HFFc6 (cell line): Measurements from ENCODE around the gene GPA33. TPM values are rescaled to one million over a fixed set of nuclear protein-coding genes. Genes with fewer than 3 reads are reported as not detected.

ENCODE experiments used
- DNase-seq: peaks from one replicate; pipeline ENCODE4 v3.0.0-alpha.2; 2018
- H3K27ac Mint-ChIP-seq: 2 replicates; pipeline ENCODE4 v1.8.0; 2020; ENCODE audit warnings: mild to moderate bottlenecking, mixed read lengths
- H3K27me3 Mint-ChIP-seq: 2 replicates; pipeline ENCODE4 v1.8.0; 2021; ENCODE audit warnings: mild to moderate bottlenecking, moderate library complexity, mixed read lengths; ENCODE audit not compliant: insufficient read depth
- H3K36me3 Mint-ChIP-seq: 2 replicates; pipeline ENCODE4 v1.8.0; 2021; ENCODE audit warnings: low read depth, mixed read lengths
- H3K4me1 Mint-ChIP-seq: 2 replicates; pipeline ENCODE4 v1.8.0; 2020; ENCODE audit warnings: low read depth, mixed read lengths
- H3K4me3 Mint-ChIP-seq: 2 replicates; pipeline ENCODE4 v1.8.0; 2020; ENCODE audit warnings: mild to moderate bottlenecking, moderate library complexity, mixed read lengths
- H3K9me3 Mint-ChIP-seq: 2 replicates; pipeline ENCODE4 v1.8.0; 2020; ENCODE audit warnings: mild to moderate bottlenecking, mixed read lengths
- total RNA-seq, 6 experiments: library from RNA; stranded (reverse); fragmentation: NEBNext Ultra II Directional; extraction: Animal tissue kit (Norgen Biotek cat#: 25700); gene quantifications; 2 replicates in 1 of 6; 3 replicates in 5 of 6; pipeline ENCODE4 v1.2.3, GENCODE V29; 2021
- TF ChIP-seq, protein P1 (sequence below): fragments of 200-600 bp; sonication (generic); IDR thresholded peaks from 2 replicates; pipeline ENCODE4 v1.5.0; 2021; ENCODE audit warnings: antibody characterized with exemption, mild to moderate bottlenecking

Gene GPA33
- total RNA-seq, 6 experiments from 2014 or later, result not detected

DNA sequence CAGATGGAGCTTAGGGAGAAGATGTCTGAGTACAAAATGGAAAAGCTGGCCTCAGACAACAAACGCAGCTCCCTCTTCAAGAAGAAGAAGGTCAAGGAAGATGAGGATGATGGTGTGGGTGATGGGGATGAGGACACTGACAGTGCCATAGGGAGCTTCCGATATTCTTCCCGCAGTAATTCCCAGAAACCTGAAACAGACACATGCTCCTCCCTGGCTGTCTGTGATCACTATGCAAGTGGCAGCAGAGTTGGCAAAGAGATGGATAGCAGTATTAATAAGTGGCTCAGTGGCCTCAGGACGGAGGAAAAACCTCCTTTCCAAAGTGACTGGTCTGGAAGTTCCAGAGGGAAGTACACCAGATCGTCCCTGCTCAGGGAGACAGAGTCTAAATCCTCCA is 37.5 kb upstream of the GPA33 start:
- H3K4me3 Mint-ChIP-seq, result no peak overlapping the region
- DNase-seq, result no peak
- H3K27ac Mint-ChIP-seq, result no peak overlapping the region
- TF ChIP-seq, protein P1, sequence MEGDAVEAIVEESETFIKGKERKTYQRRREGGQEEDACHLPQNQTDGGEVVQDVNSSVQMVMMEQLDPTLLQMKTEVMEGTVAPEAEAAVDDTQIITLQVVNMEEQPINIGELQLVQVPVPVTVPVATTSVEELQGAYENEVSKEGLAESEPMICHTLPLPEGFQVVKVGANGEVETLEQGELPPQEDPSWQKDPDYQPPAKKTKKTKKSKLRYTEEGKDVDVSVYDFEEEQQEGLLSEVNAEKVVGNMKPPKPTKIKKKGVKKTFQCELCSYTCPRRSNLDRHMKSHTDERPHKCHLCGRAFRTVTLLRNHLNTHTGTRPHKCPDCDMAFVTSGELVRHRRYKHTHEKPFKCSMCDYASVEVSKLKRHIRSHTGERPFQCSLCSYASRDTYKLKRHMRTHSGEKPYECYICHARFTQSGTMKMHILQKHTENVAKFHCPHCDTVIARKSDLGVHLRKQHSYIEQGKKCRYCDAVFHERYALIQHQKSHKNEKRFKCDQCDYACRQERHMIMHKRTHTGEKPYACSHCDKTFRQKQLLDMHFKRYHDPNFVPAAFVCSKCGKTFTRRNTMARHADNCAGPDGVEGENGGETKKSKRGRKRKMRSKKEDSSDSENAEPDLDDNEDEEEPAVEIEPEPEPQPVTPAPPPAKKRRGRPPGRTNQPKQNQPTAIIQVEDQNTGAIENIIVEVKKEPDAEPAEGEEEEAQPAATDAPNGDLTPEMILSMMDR, result no peak
- peaks cover 23% of the 10 kb centered on the region for H3K27me3 Mint-ChIP-seq
- no peaks in the 10 kb centered on the region for H3K9me3 Mint-ChIP-seq
- no peaks in the 10 kb centered on the region for H3K4me1 Mint-ChIP-seq
- H3K36me3 Mint-ChIP-seq, result no peaks in the 10 kb centered on the region

DNA sequence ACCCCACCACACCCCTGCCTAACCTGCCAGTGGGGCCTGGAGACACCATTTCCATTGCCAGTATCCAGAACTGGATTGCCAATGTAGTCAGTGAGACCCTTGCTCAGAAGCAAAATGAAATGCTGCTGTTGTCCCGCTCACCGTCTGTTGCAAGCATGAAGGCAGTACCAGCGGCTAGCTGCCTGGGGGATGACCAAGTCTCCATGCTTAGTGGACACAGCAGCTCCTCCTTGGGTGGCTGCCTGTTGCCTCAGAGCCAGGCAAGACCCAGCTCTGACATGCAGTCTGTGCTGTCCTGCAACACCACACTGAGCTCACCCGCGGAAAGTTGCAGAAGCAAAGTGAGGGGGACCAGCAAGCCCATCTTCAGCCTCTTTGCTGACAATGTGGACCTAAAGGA is 37.1 kb upstream of the GPA33 start:
- TF ChIP-seq, protein P1, result no peak
- H3K36me3 Mint-ChIP-seq, result no peaks in the 10 kb centered on the region
- no peaks in the 10 kb centered on the region for H3K4me1 Mint-ChIP-seq
- peaks cover 19% of the 10 kb centered on the region for H3K27me3 Mint-ChIP-seq
- H3K9me3 Mint-ChIP-seq, result no peaks in the 10 kb centered on the region
- DNase-seq, result no peak
- H3K27ac Mint-ChIP-seq, result no peak overlapping the region
- no peak overlapping the region for H3K4me3 Mint-ChIP-seq

DNA sequence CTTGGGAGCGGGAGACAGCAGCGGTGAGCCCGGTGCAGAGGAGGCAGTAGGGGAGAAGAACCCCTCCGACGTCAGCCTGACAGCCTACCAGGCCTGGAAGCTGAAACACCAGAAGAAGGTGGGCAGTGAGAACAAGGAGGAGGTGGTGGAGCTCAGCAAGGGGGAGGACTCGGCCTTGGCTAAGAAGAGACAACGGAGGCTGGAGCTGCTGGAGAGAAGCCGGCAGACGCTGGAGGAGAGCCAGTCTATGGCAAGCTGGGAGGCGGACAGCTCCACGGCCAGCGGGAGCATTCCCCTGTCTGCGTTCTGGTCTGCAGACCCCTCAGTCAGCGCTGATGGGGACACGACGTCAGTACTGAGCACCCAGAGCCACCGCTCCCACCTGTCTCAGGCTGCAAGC is 36.6 kb upstream of the GPA33 start:
- Mint-ChIP-seq H3K4me3 (no peak overlapping the region), H3K9me3 (no peaks in the 10 kb centered on the region), H3K27ac (no peak overlapping the region), H3K4me1 (no peaks in the 10 kb centered on the region), H3K27me3 (peaks cover 18% of the 10 kb centered on the region), H3K36me3 (no peaks in the 10 kb centered on the region)
- TF ChIP-seq, protein P1, result no peak
- DNase-seq, result no peak

DNA sequence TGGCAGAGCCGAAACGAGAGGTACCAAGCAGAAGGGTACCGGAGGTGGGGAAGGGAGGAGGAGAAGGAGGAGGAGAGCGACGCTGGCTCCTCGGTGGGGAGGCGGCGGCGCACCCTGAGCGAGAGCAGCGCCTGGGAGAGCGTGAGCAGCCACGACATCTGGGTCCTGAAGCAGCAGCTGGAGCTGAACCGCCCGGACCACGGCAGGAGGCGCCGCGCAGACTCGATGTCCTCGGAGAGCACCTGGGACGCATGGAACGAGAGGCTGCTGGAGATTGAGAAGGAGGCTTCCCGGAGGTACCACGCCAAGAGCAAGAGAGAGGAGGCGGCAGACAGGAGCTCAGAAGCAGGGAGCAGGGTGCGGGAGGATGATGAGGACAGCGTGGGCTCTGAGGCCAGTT is 36.1 kb upstream of the GPA33 start:
- Mint-ChIP-seq H3K4me1 (no peaks in the 10 kb centered on the region), H3K9me3 (no peaks in the 10 kb centered on the region), H3K36me3 (no peaks in the 10 kb centered on the region), H3K27ac (no peak overlapping the region), H3K4me3 (no peak overlapping the region), H3K27me3 (peaks cover 17% of the 10 kb centered on the region)
- no peak for DNase-seq
- TF ChIP-seq, protein P1, result no peak

DNA sequence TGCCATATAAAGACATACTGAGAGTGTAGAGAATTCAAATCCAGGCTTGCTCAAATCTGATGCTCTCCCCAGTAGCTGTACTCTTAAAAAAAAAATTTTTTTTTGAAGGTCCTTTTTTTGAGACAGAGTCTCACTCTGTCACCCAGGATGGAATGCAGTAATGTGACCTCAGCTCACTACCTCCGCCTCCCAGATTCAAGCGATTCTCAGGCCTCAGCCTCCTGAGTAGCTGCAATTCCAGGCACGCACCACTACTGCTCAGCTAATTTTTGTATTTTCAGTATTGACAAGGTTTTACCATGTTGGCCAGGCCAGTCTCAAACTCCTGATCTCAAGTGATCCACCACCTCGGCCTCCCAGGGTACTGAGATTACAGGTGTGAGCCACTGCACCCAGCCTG is 32.4 kb upstream of the GPA33 start:
- no peaks in the 10 kb centered on the region for H3K4me1 Mint-ChIP-seq
- H3K36me3 Mint-ChIP-seq, result no peaks in the 10 kb centered on the region
- no peaks in the 10 kb centered on the region for H3K9me3 Mint-ChIP-seq
- no peak overlapping the region for H3K27ac Mint-ChIP-seq
- TF ChIP-seq, protein P1, result no peak
- H3K4me3 Mint-ChIP-seq, result no peak overlapping the region
- peaks cover 11% of the 10 kb centered on the region for H3K27me3 Mint-ChIP-seq
- DNase-seq, result no peak

DNA sequence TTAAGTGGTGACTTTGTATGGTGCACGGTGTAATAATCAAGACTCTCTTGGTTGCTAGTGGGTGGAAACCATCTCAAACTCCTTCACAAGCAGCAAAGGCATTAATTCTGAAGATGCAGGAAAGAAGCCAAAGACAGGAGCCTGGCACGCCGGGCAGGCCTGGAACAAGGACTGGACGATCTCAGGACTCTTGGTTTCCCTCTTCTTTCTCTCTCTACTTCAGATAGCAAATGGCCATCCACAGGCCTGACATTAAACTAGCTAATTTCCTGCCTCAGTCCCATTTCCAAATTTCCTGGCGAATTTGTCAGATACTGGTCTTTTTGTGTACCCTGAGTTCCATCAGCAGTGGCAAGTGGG is 31.9 kb upstream of the GPA33 start:
- no peaks in the 10 kb centered on the region for H3K36me3 Mint-ChIP-seq
- H3K27me3 Mint-ChIP-seq, result peaks cover 11% of the 10 kb centered on the region
- no peaks in the 10 kb centered on the region for H3K9me3 Mint-ChIP-seq
- no peak overlapping the region for H3K4me3 Mint-ChIP-seq
- H3K4me1 Mint-ChIP-seq, result no peaks in the 10 kb centered on the region
- DNase-seq, result no peak
- no peak overlapping the region for H3K27ac Mint-ChIP-seq
- TF ChIP-seq, protein P1, result no peak
